ENCODE results near the gene SPNS2.

DNA sequence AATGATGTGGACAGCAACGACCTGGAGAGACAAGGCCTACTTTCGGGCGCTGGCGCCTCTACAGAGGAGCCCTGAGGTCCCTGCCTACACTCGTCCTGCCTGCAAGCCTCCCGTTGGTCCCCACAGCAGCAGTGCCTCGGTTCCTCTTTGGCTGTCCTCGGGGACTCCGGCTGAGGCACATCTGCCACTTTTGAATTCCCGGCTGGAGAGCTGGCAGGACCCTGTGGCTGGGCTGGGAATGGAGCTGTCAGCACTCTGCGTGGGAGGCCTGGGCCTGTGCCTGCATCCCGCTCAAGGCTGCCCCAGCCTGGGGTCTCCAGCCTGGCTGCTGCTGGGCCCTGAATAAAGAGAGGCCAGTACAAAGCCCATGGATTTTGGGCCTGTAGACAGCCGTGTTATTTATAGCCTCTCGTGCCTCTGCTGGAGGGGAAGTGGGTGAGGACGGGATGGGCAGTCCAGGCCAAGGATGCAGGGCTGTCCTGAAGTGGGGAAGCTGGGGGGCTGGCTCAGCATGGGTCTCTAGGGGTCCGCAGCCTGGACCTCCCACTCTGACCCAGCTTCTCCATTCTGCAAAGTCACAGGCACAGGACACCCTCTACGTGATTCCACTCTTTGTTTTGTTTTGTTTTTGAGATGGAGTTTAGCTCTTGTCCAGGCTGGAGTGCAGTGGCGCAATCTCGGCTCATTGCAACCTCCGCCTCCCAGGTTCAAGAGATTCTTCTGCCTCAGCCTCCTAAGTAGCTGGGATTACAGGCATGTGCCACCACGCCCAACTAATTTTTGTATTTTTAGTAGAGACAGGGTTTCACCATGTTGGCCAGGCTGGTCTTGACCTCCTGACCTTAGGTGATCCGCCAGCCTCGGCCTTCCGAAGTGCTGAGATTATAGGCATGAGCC, 10.6 kb upstream of the SPNS2 start:
- TF ChIP-seq, protein P1, sequence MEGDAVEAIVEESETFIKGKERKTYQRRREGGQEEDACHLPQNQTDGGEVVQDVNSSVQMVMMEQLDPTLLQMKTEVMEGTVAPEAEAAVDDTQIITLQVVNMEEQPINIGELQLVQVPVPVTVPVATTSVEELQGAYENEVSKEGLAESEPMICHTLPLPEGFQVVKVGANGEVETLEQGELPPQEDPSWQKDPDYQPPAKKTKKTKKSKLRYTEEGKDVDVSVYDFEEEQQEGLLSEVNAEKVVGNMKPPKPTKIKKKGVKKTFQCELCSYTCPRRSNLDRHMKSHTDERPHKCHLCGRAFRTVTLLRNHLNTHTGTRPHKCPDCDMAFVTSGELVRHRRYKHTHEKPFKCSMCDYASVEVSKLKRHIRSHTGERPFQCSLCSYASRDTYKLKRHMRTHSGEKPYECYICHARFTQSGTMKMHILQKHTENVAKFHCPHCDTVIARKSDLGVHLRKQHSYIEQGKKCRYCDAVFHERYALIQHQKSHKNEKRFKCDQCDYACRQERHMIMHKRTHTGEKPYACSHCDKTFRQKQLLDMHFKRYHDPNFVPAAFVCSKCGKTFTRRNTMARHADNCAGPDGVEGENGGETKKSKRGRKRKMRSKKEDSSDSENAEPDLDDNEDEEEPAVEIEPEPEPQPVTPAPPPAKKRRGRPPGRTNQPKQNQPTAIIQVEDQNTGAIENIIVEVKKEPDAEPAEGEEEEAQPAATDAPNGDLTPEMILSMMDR (IDR thresholded peaks at IDR 0.05), result no peak
- no peak for TF ChIP-seq EZH2 (IDR thresholded peaks at IDR 0.05)
- no peak for TF ChIP-seq EZH2phosphoT487 (IDR thresholded peaks at IDR 0.05)

Measured in neural progenitor cell (in vitro differentiated cells).